ENCODE results near the gene CHST14. TPM values are rescaled to one million over a fixed set of nuclear protein-coding genes. Genes with fewer than 3 reads are reported as not detected.
"Not testable (repeated sequence)": the region's sequence is repeated elsewhere in the genome, so short reads cannot be mapped to it uniquely, and the experiment has no call there.

The CHST14 gene
- total and polyA plus RNA-seq, 2 donors (not counting 1 experiment from before 2014, with no cell fraction given) = 7.4 to 18.8 TPM

DNA sequence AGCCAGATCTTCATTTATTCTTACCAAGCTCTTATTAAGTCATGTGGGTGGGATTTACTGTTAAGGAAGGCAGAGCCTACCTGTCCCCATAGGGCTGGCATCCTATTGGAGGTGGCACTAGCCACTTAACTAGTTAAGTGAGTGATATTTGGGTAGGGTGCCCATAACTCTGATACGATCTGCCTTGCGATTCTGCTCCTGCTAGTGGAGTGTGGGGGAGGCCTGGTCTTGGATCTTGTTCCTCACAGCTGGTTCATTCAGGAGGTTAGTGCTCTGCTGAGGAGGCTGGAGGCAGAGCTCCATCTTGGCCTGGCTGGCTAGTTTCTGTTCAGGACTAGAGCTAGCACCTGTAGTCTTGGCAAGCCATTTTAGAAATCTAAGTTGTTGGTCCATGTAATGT is 20.7 kb upstream of the CHST14 start:
- Histone ChIP-seq H3K27me3 (ENCODE audit: control insufficient read depth, insufficient read depth, low read length) (no peaks in the 10 kb centered on the region), H3K4me2 (ENCODE audit: extremely low read depth, insufficient read depth, low read length) (no peak overlapping the region), H3K9ac (ENCODE audit: insufficient read depth, low read length) (no peak overlapping the region), H3K9me3 (ENCODE audit: control insufficient read depth, insufficient read depth, low read depth, low read length) (no peaks in the 10 kb centered on the region), H2AFZ (ENCODE audit: low read length) (no peak overlapping the region), H3K4me1 (ENCODE audit: control insufficient read depth, extremely low read depth, insufficient read depth, low read length) (peaks cover 13% of the 10 kb centered on the region), H3K27ac (ENCODE audit: insufficient read depth, low read length) (no peak overlapping the region), H4K20me1 (ENCODE audit: control insufficient read depth, extremely low read depth, insufficient read depth, low read length) (no peaks in the 10 kb centered on the region), H3K4me3 (replicated peaks in 1 of 4; ENCODE audit: control extremely low read depth in 1 of 4, insufficient read depth in 1 of 4, low read depth in 3 of 4, low read length in 4 of 4) (no peak overlapping the region), H3K36me3 (ENCODE audit: control insufficient read depth, insufficient read depth, low read length) (no peaks in the 10 kb centered on the region), H3K79me2 (ENCODE audit: control insufficient read depth, insufficient read depth, low read length) (peaks cover 4% of the 10 kb centered on the region)
- TF ChIP-seq EZH2 (IDR thresholded peaks at IDR 0.05; ENCODE audit: low read length, missing control alignments) = no peak
- DNase-seq (ENCODE audit: low read depth in 2 of 2) = no peak

DNA sequence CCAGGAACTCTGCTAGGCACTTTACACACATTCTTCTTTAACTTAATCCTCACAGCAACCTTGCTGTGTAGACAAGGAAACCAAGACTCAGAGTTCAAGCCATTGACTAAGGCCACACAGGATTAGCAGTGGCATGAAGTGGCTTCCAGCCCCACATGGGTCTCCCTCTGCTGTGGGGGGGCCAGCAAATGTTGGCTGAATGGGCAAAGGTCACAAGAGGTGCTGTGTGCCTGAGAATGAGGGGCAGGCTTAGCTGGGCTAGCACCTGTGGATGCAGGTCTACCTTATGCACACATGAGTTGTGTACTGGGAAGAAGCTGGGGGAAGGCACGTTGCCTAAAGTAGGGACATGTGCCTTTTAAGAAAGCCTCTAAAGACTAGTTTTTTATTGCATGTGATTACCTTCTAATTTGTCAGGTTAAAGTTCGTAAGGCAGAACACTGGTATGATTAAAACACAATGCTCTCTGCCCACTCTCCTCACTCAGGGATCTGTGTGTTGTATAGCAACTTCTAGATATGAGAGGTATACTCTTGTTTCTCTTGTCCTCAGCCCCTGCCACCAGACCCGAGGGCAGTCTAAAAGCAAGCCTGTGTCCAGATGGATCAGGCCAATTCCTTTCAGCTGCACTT is 19.1 kb upstream of the CHST14 start:
- no peak for DNase-seq (ENCODE audit: low read depth in 2 of 2)
- no peaks in the 10 kb centered on the region for H4K20me1 ChIP-seq (ENCODE audit: control insufficient read depth, extremely low read depth, insufficient read depth, low read length)
- no peak overlapping the region for H3K27ac ChIP-seq (ENCODE audit: insufficient read depth, low read length)
- H3K4me3 ChIP-seq (replicated peaks in 1 of 4; ENCODE audit: control extremely low read depth in 1 of 4, insufficient read depth in 1 of 4, low read depth in 3 of 4, low read length in 4 of 4) = no peak overlapping the region
- peaks cover 7% of the 10 kb centered on the region for H3K79me2 ChIP-seq (ENCODE audit: control insufficient read depth, insufficient read depth, low read length)
- H3K4me1 ChIP-seq (ENCODE audit: control insufficient read depth, extremely low read depth, insufficient read depth, low read length) = peaks cover 14% of the 10 kb centered on the region
- no peaks in the 10 kb centered on the region for H3K36me3 ChIP-seq (ENCODE audit: control insufficient read depth, insufficient read depth, low read length)
- TF ChIP-seq, protein P1, sequence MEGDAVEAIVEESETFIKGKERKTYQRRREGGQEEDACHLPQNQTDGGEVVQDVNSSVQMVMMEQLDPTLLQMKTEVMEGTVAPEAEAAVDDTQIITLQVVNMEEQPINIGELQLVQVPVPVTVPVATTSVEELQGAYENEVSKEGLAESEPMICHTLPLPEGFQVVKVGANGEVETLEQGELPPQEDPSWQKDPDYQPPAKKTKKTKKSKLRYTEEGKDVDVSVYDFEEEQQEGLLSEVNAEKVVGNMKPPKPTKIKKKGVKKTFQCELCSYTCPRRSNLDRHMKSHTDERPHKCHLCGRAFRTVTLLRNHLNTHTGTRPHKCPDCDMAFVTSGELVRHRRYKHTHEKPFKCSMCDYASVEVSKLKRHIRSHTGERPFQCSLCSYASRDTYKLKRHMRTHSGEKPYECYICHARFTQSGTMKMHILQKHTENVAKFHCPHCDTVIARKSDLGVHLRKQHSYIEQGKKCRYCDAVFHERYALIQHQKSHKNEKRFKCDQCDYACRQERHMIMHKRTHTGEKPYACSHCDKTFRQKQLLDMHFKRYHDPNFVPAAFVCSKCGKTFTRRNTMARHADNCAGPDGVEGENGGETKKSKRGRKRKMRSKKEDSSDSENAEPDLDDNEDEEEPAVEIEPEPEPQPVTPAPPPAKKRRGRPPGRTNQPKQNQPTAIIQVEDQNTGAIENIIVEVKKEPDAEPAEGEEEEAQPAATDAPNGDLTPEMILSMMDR (conservative IDR thresholded peaks at IDR 0.05 in 1 of 2, IDR thresholded peaks at IDR 0.05 in 1 of 2; ENCODE audit: low read depth in 1 of 2, low read length in 2 of 2) = no peak
- no peak for TF ChIP-seq EZH2 (IDR thresholded peaks at IDR 0.05; ENCODE audit: low read length, missing control alignments)
- no peak overlapping the region for H3K4me2 ChIP-seq (ENCODE audit: extremely low read depth, insufficient read depth, low read length)
- no peaks in the 10 kb centered on the region for H3K9me3 ChIP-seq (ENCODE audit: control insufficient read depth, insufficient read depth, low read depth, low read length)
- H3K27me3 ChIP-seq (ENCODE audit: control insufficient read depth, insufficient read depth, low read length) = no peaks in the 10 kb centered on the region
- no peak overlapping the region for H3K9ac ChIP-seq (ENCODE audit: insufficient read depth, low read length)
- no peak overlapping the region for H2AFZ ChIP-seq (ENCODE audit: low read length)

DNA sequence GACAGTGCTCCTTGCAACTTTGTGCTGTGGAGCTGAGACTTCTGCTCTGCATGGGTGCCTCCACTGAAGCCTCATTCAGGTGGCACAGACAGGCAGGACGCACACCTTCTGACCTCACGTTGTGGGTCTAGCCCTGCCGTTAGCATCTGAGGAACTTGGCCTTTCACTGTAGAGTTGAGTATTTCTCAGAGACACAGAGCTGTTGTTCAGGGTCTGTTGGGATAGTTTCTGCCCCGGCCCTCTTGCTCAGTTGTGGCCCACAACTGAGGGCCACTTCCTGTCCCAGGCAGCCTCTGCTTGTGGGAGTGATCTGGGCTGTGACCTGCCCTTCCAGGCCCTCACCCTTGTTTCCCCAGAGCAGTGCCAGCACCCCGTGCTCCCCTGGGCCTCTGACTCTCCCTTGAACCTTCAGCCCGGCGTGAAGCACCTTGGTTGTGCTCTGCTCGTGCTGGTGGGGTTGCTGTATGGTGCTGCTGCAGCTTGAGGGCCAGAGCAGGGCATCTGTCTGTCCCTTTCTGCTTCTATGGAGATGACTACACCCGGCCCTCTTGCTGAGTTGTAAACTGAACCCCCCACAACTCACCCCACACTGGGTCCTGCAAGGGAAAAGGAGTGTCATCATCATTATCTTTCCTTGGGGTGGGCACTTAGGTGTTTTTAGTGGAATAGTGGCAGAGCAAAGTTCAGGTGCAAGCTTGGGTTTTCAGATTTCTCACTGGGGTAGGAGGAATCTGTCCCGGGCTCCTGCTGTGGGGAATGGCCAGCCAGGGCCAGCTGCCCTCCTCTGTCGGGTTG is 18.3 kb upstream of the CHST14 start:
- Histone ChIP-seq H3K9me3 (ENCODE audit: control insufficient read depth, insufficient read depth, low read depth, low read length) (no peaks in the 10 kb centered on the region), H3K79me2 (ENCODE audit: control insufficient read depth, insufficient read depth, low read length) (peaks cover 7% of the 10 kb centered on the region), H3K27me3 (ENCODE audit: control insufficient read depth, insufficient read depth, low read length) (no peaks in the 10 kb centered on the region), H3K4me3 (replicated peaks in 1 of 4; ENCODE audit: control extremely low read depth in 1 of 4, insufficient read depth in 1 of 4, low read depth in 3 of 4, low read length in 4 of 4) (no peak overlapping the region), H2AFZ (ENCODE audit: low read length) (no peak overlapping the region), H3K4me1 (ENCODE audit: control insufficient read depth, extremely low read depth, insufficient read depth, low read length) (peaks cover 14% of the 10 kb centered on the region), H4K20me1 (ENCODE audit: control insufficient read depth, extremely low read depth, insufficient read depth, low read length) (no peaks in the 10 kb centered on the region), H3K4me2 (ENCODE audit: extremely low read depth, insufficient read depth, low read length) (no peak overlapping the region), H3K9ac (ENCODE audit: insufficient read depth, low read length) (no peak overlapping the region), H3K27ac (ENCODE audit: insufficient read depth, low read length) (no peak overlapping the region), H3K36me3 (ENCODE audit: control insufficient read depth, insufficient read depth, low read length) (no peaks in the 10 kb centered on the region)
- no peak for DNase-seq (ENCODE audit: low read depth in 2 of 2)
- TF ChIP-seq, protein P1 (conservative IDR thresholded peaks at IDR 0.05 in 1 of 2, IDR thresholded peaks at IDR 0.05 in 1 of 2; ENCODE audit: low read depth in 1 of 2, low read length in 2 of 2) = no peak
- no peak for TF ChIP-seq EZH2 (IDR thresholded peaks at IDR 0.05; ENCODE audit: low read length, missing control alignments)

DNA sequence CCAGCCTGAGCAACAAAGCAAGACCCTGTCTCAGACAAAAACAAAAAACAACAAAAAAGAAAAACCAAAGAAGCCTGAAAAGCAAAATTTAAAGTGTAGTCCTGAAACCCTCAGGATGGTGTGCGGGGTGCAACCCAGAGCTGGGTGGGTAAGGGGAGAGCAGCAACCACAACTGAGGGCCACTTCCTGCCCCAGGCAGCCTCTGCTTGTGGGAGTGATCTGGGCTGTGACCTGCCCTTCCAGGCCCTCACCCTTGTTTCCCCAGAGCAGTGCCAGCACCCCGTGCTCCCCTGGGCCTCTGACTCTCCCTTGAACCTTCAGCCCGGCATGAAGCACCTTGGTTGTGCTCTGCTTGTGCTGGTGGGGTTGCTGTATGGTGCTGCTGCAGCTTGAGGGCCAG is 16.8 kb upstream of the CHST14 start:
- H3K36me3 ChIP-seq (ENCODE audit: control insufficient read depth, insufficient read depth, low read length); DNase-seq (ENCODE audit: low read depth in 2 of 2); H3K4me2 ChIP-seq (ENCODE audit: extremely low read depth, insufficient read depth, low read length); H3K27me3 ChIP-seq (ENCODE audit: control insufficient read depth, insufficient read depth, low read length); H3K27ac ChIP-seq (ENCODE audit: insufficient read depth, low read length); H3K9ac ChIP-seq (ENCODE audit: insufficient read depth, low read length); H2AFZ ChIP-seq (ENCODE audit: low read length); H3K9me3 ChIP-seq (ENCODE audit: control insufficient read depth, insufficient read depth, low read depth, low read length); H3K79me2 ChIP-seq (ENCODE audit: control insufficient read depth, insufficient read depth, low read length); H3K4me3 ChIP-seq (replicated peaks in 1 of 4; ENCODE audit: control extremely low read depth in 1 of 4, insufficient read depth in 1 of 4, low read depth in 3 of 4, low read length in 4 of 4); H4K20me1 ChIP-seq (ENCODE audit: control insufficient read depth, extremely low read depth, insufficient read depth, low read length): not testable (repeated sequence)
- peaks cover 14% of the 10 kb centered on the region for H3K4me1 ChIP-seq (ENCODE audit: control insufficient read depth, extremely low read depth, insufficient read depth, low read length)

All from fibroblast of lung (primary cell).